NCI-H146 treated with DMSO at 0.1 percent for 48 hours (cell line): ENCODE results near the gene IGFBP2.

ENCODE experiments used
- DNase-seq: peaks from one replicate; lab custom pipeline; 2025; ENCODE audit not compliant: unreplicated experiment; lab: John Stamatoyannopoulos, UW

Gene IGFBP2

GRCh38 chr2:216680951-216681629 is 47.9 kb downstream of the IGFBP2 start:
- DNase-seq: no peak

- DNase-seq: no peak
Observed at GRCh38 chr2:216681683-216682082, 48.5 kb downstream of the IGFBP2 start.

- no peak for DNase-seq
Observed at GRCh38 chr2:216683846-216684245, 50.6 kb downstream of the IGFBP2 start.

- DNase-seq: no peak
Observed at GRCh38 chr2:216685327-216685875, 52.2 kb downstream of the IGFBP2 start.

- no peak for DNase-seq
Observed at GRCh38 chr2:216687111-216687510, 53.9 kb downstream of the IGFBP2 start.

GRCh38 chr2:216687646-216688045 is 54.4 kb downstream of the IGFBP2 start:
- DNase-seq: no peak

- DNase-seq: no peak
Observed at GRCh38 chr2:216688731-216689340, 55.6 kb downstream of the IGFBP2 start.

- DNase-seq: no peak
Observed at GRCh38 chr2:216689397-216689796, 56.2 kb downstream of the IGFBP2 start.

- no peak for DNase-seq
Observed at GRCh38 chr2:216690456-216690852, 57.2 kb downstream of the IGFBP2 start.

GRCh38 chr2:216690853-216691741 is 57.9 kb downstream of the IGFBP2 start:
- peak; percentile 51 for DNase-seq

- peak; percentile 83 for DNase-seq
Observed at GRCh38 chr2:216692636-216693413, 59.6 kb downstream of the IGFBP2 start.

- DNase-seq: peak; percentile 23
Observed at GRCh38 chr2:216693414-216694080, 60.3 kb downstream of the IGFBP2 start.

GRCh38 chr2:216694082-216694825 is 61.0 kb downstream of the IGFBP2 start:
- DNase-seq: peak; percentile 23

- DNase-seq: peak; percentile 13
Observed at GRCh38 chr2:216694826-216695217, 61.6 kb downstream of the IGFBP2 start.

- DNase-seq: peak; percentile 47
Observed at GRCh38 chr2:216695401-216695821, 62.2 kb downstream of the IGFBP2 start, which contains the start of gene IGFBP5. Gene IGFBP5 (minus strand): TSS chr2:216695549. CDS start chr2:216694775, 774 bp downstream.

- no peak for DNase-seq
Observed at GRCh38 chr2:216696321-216696720, 63.1 kb downstream of the IGFBP2 start.

- DNase-seq: peak; percentile 5
Observed at GRCh38 chr2:216696751-216697560, 63.7 kb downstream of the IGFBP2 start.

- DNase-seq: no peak
Observed at GRCh38 chr2:216698293-216698692, 65.1 kb downstream of the IGFBP2 start.
